Testis (tissue), 3 donors: ENCODE data around the gene PKD2. TPM values are rescaled to one million over a fixed set of nuclear protein-coding genes. Genes with fewer than 3 reads are reported as not detected.

Experiments
- DNase-seq: peaks from one replicate; pipeline ENCODE4 v3.0.0-alpha.2; 2019
- H3K27ac ChIP-seq, 2 donors: fragments of 200-600 bp; sonication (generic); one replicate each; pipeline ENCODE4 v1.5.1; 2019
- H3K27me3 ChIP-seq: fragments of 200-600 bp; sonication (generic); one replicate; pipeline ENCODE4 v1.5.1; 2019
- H3K36me3 ChIP-seq: fragments of 200-600 bp; sonication (generic); one replicate; pipeline ENCODE4 v1.5.1; 2017; ENCODE audit warnings: low read depth; ENCODE audit errors: missing control alignments
- H3K4me1 ChIP-seq: fragments of 200-600 bp; sonication (generic); one replicate; pipeline ENCODE4 v1.5.1; 2019
- H3K4me3 ChIP-seq, 2 donors: fragments of 200-600 bp; sonication (generic); one replicate each; pipeline ENCODE4 v1.5.1; 2017 to 2019
- H3K9me3 ChIP-seq: fragments of 200-600 bp; sonication (generic); one replicate; pipeline ENCODE4 v1.5.1; 2017
- POLR2A ChIP-seq: fragments of 450-650 bp; IDR thresholded peaks from one replicate; pipeline ENCODE4 v1.6.1; 2017; ENCODE audit warnings: antibody characterized with exemption, mild to moderate bottlenecking, moderate library complexity
- WGBS, 2 donors: methylation state at CpG; one replicate each; pipeline ENCODE4 v1.1.5; 2018; 5-methylcytosine and 5-hydroxymethylcytosine counted together
- intact Hi-C: fragments of 100-400 bp; cut with DNase I; formaldehyde crosslinking; loops from one replicate; pipeline ENCODE4 v1.15.1; 2023; ENCODE audit warnings: low total_unique reads
- polyA plus RNA-seq: library from polyadenylated mRNA; stranded (reverse); fragments of 350-450 nt; fragmentation: Illumina TruSeq; extraction: RNeasy Lipid Tissue Mini Kit (QIAGEN cat#74804); gene quantifications from one replicate; pipeline ENCODE4 v1.2.3, GENCODE V29; 2014; ENCODE audit warnings: low read depth, low replicate concordance; ENCODE audit not compliant: insufficient read depth
- total RNA-seq, 2 donors: library from RNA; depleted of rRNA; stranded (reverse); fragments of >200 nt; gene quantifications; one replicate each; pipeline ENCODE4 v1.2.3, GENCODE V29; 2016
- TF ChIP-seq, protein P1 (sequence below), 3 experiments: fragments of 450-650 bp in 2 of 3; fragments of 200-600 bp in 1 of 3; sonication (generic) in 1 of 3; IDR thresholded peaks; one replicate each; pipeline ENCODE4 v1.5.1; 2016 to 2019; ENCODE audit warnings: antibody characterized with exemption in 3 of 3, mild to moderate bottlenecking in 2 of 3, moderate library complexity in 1 of 3

Gene PKD2
- total and polyA plus RNA-seq, 3 donors from 2014 or later, result 18.7 to 52.8 (median 24.6) TPM

DNA sequence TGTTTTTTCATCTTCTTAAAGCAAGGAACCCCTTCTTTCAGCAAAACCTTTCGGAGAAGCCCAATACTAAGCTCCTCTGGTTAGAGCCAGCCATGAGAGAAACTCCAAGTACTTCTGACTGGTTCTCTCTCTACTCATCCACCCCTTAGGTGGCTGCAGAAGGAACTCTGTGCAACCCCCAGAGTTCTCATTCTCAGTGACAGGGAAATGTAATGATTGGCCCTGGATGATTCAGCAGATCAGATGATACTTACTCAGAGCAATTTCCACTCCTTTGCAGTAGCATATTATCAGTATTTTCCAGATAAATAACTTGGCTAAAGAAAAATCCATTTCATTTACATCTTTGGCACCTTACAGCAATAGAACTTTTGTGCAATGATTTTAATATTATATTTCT, 28.8 kb upstream of the PKD2 start:
- 57 to 65% methylated on average over 1 of the region's 1 CpG for WGBS, 2 donors
- intact Hi-C loops, result loop anchor here (10.0 kb wide), 1 partner anchor 124 kb away; no protein-coding TSS in a partner anchor
- no peak for TF ChIP-seq POLR2A
- TF ChIP-seq, protein P1, sequence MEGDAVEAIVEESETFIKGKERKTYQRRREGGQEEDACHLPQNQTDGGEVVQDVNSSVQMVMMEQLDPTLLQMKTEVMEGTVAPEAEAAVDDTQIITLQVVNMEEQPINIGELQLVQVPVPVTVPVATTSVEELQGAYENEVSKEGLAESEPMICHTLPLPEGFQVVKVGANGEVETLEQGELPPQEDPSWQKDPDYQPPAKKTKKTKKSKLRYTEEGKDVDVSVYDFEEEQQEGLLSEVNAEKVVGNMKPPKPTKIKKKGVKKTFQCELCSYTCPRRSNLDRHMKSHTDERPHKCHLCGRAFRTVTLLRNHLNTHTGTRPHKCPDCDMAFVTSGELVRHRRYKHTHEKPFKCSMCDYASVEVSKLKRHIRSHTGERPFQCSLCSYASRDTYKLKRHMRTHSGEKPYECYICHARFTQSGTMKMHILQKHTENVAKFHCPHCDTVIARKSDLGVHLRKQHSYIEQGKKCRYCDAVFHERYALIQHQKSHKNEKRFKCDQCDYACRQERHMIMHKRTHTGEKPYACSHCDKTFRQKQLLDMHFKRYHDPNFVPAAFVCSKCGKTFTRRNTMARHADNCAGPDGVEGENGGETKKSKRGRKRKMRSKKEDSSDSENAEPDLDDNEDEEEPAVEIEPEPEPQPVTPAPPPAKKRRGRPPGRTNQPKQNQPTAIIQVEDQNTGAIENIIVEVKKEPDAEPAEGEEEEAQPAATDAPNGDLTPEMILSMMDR (IDR thresholded peaks at IDR 0.05), result no peak
- Histone ChIP-seq H3K4me1 (no peaks in the 10 kb centered on the region), H3K9me3 (no peaks in the 10 kb centered on the region), H3K4me3 (no peak overlapping the region), H3K36me3 (no peaks in the 10 kb centered on the region), H3K27me3 (no peaks in the 10 kb centered on the region), H3K27ac (no peak overlapping the region)
- DNase-seq, result no peak

GRCh38 chr4:87979810-87980209, 27.6 kb upstream of the PKD2 start:
- intact Hi-C loops, result loop anchor here (10.0 kb wide), 1 partner anchor 125 kb away; no protein-coding TSS in a partner anchor
- 90 to 93% methylated on average over 1 of the region's 1 CpG for WGBS, 2 donors

GRCh38 chr4:87981486-87981885, 25.9 kb upstream of the PKD2 start:
- Histone ChIP-seq H3K4me3 (no peak overlapping the region), H3K27me3 (no peaks in the 10 kb centered on the region), H3K4me1 (no peaks in the 10 kb centered on the region), H3K36me3 (no peaks in the 10 kb centered on the region), H3K9me3 (no peaks in the 10 kb centered on the region), H3K27ac (no peak overlapping the region)
- intact Hi-C loops, result no loop called here
- 95 to 98% methylated on average over 8 of the region's 8 CpGs for whole genome bisulfite sequencing, 2 donors
- TF ChIP-seq POLR2A, result no peak
- TF ChIP-seq, protein P1 (IDR thresholded peaks at IDR 0.05), result no peak
- no peak for DNase-seq

More at GRCh38 chr4:87979810-87980209, 27.6 kb upstream of the PKD2 start:
- Histone ChIP-seq H3K27ac (no peak overlapping the region), H3K4me3 (no peak overlapping the region), H3K36me3 (no peaks in the 10 kb centered on the region), H3K9me3 (no peaks in the 10 kb centered on the region), H3K4me1 (no peaks in the 10 kb centered on the region), H3K27me3 (no peaks in the 10 kb centered on the region)
- TF ChIP-seq, protein P1 (IDR thresholded peaks at IDR 0.05), result no peak
- no peak for TF ChIP-seq POLR2A
- no peak for DNase-seq

DNA sequence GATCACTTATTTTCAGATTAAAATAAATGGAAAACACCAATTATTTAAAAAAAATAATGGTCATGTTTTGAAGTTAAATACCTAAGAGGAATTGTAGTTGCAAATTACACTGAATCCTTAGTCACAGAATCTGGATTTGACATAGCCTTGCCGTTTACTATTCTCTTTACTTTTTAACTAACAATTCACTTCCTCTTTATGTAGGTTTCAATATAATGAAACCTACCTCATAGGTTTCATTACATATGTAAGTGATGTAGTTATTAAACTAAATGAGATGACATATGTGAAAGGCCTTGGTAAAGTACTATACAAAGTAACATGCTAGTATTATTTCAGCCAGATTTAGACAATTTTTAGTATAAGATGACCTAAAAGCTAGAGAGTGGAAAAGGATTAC, 25.4 kb upstream of the PKD2 start:
- no peak for DNase-seq
- Histone ChIP-seq H3K9me3 (no peaks in the 10 kb centered on the region), H3K27me3 (no peaks in the 10 kb centered on the region), H3K4me1 (no peaks in the 10 kb centered on the region), H3K36me3 (no peaks in the 10 kb centered on the region), H3K4me3 (no peak overlapping the region), H3K27ac (no peak overlapping the region)
- intact Hi-C loops, result no loop called here
- WGBS, 2 donors, result 65 to 87% methylated on average over 1 of the region's 1 CpG
- TF ChIP-seq, protein P1 (IDR thresholded peaks at IDR 0.05), result no peak
- TF ChIP-seq POLR2A, result no peak

DNA sequence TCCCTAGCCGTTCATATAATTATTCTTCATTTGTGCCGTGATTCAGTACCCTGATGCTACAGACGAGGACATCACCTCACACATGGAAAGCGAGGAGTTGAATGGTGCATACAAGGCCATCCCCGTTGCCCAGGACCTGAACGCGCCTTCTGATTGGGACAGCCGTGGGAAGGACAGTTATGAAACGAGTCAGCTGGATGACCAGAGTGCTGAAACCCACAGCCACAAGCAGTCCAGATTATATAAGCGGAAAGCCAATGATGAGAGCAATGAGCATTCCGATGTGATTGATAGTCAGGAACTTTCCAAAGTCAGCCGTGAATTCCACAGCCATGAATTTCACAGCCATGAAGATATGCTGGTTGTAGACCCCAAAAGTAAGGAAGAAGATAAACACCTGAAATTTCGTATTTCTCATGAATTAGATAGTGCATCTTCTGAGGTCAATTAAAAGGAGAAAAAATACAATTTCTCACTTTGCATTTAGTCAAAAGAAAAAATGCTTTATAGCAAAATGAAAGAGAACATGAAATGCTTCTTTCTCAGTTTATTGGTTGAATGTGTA, 24.9 kb upstream of the PKD2 start:
- H3K27me3 ChIP-seq, result no peaks in the 10 kb centered on the region
- no peaks in the 10 kb centered on the region for H3K36me3 ChIP-seq
- intact Hi-C loops, result no loop called here
- no peaks in the 10 kb centered on the region for H3K4me1 ChIP-seq
- no peak overlapping the region for H3K4me3 ChIP-seq
- WGBS, 2 donors, result 88 to 90% methylated on average over 13 of the region's 13 CpGs
- no peak overlapping the region for H3K27ac ChIP-seq
- DNase-seq, result no peak
- H3K9me3 ChIP-seq, result no peaks in the 10 kb centered on the region
- TF ChIP-seq, protein P1 (IDR thresholded peaks at IDR 0.05), result no peak
- no peak for TF ChIP-seq POLR2A
